Measurements from ENCODE around the gene SIK2.

Gene SIK2

DNA sequence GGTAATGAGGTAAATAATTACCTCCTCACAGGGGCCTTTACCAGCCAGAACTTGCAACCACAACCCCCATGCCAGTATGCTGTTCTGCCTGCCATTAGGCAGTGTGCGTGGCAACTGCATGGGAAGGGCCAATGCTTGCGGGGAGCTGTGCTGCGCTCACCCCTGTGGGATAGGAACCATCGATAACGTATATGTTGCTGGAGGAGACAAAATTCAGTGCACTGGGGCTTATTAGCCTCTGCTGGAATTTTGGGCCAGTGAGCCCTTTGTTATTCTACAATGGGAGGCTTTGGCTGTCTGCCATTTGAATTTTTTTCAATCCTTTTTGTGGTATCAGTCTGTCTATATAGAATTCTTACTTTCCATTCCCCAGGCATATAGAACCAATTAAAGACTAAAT is 116.6 kb downstream of the SIK2 start:
- H3K4me3 ChIP-seq (ENCODE audit: low read depth, low read length), result no peak overlapping the region
- TF ChIP-seq, protein P1, sequence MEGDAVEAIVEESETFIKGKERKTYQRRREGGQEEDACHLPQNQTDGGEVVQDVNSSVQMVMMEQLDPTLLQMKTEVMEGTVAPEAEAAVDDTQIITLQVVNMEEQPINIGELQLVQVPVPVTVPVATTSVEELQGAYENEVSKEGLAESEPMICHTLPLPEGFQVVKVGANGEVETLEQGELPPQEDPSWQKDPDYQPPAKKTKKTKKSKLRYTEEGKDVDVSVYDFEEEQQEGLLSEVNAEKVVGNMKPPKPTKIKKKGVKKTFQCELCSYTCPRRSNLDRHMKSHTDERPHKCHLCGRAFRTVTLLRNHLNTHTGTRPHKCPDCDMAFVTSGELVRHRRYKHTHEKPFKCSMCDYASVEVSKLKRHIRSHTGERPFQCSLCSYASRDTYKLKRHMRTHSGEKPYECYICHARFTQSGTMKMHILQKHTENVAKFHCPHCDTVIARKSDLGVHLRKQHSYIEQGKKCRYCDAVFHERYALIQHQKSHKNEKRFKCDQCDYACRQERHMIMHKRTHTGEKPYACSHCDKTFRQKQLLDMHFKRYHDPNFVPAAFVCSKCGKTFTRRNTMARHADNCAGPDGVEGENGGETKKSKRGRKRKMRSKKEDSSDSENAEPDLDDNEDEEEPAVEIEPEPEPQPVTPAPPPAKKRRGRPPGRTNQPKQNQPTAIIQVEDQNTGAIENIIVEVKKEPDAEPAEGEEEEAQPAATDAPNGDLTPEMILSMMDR (IDR thresholded peaks at IDR 0.05; ENCODE audit: low read depth, low read length, missing control alignments), result no peak
- DNase-seq (ENCODE audit: low read depth), result no peak
- in situ Hi-C loops (cut with HindIII; ENCODE audit: low sequenced_read_pairs), result no loop called here

DNA sequence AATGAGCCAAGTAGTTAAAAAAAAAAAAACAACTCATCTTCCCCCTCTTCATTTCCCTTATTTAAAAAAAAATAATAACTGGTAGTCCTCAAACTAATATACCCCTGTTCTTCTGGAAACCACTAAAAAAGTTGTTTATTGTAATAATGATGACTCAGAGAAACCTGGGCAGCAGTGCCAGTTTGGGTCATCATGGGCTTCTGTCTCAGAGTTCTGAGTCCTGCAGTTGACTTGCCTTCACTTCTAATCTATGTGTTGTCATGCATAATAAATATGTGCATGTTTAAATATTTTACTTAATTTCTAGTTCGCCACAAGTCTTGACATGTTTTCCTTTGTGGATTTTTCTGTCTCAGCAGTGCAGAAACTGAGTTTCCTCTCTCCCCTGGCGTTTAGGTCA is 117.1 kb downstream of the SIK2 start:
- DNase-seq (ENCODE audit: low read depth), result no peak
- no peak overlapping the region for H3K4me3 ChIP-seq (ENCODE audit: low read depth, low read length)
- in situ Hi-C loops (cut with HindIII; ENCODE audit: low sequenced_read_pairs), result no loop called here
- TF ChIP-seq, protein P1 (IDR thresholded peaks at IDR 0.05; ENCODE audit: low read depth, low read length, missing control alignments), result no peak

DNA sequence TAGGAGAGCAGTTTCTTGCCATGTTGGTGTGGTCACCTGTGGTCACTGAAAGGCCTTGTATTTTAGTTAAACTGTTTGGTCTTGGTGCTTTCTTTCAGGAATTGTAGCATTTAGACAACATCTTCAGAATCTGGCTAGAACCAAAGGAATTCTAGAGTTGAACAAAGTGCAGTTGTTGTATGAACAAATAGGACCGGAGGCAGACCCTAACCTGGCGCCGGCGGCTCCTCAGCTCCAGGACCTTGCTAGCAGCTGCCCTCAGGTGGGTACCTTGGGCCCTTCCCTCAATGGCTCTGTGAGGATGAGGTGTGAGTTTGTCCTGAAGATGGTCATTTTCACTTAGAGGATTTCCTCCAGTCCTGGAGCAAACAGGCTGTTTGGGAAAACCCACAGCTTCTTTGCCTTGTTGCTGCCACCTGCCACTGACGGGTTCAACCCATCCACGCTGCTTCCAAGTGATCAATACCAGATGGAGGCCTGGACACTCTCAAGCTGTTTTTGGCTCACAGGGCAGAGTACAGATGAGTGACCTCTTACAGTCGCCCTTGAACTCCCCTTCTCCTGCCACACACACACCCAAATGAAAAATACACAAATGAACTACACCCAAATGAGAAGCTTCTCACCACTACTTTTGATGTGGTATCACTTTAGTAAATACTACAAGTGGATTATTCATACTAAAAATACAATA is 118.7 kb downstream of the SIK2 start:
- TF ChIP-seq, protein P1 (IDR thresholded peaks at IDR 0.05; ENCODE audit: low read depth, low read length, missing control alignments), result no peak
- no peak overlapping the region for H3K4me3 ChIP-seq (ENCODE audit: low read depth, low read length)
- DNase-seq (ENCODE audit: low read depth), result no peak
- in situ Hi-C loops (cut with HindIII; ENCODE audit: low sequenced_read_pairs), result no loop called here

DNA sequence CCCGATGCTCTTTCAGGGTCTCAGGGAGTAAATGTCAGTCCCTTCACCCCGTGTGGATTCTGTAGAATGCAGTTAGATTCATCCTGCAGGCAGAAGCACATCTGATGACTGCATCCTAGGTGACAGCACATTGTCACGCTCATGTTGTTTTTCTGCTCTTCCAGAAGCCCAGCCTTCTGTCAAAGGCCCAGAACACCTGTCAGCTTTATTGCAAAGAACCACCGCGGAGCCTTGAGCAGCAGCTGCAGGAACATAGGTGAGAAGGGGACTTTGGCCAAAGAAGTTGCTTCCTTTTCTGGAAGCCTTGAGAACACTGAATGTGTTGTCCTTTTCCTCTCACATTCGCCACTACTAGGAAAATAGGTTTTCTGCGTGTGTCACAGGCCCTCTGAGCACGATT is 120.3 kb downstream of the SIK2 start:
- TF ChIP-seq, protein P1 (IDR thresholded peaks at IDR 0.05; ENCODE audit: low read depth, low read length, missing control alignments), result no peak
- DNase-seq (ENCODE audit: low read depth), result no peak
- in situ Hi-C loops (cut with HindIII; ENCODE audit: low sequenced_read_pairs), result no loop called here
- H3K4me3 ChIP-seq (ENCODE audit: low read depth, low read length), result no peak overlapping the region

DNA sequence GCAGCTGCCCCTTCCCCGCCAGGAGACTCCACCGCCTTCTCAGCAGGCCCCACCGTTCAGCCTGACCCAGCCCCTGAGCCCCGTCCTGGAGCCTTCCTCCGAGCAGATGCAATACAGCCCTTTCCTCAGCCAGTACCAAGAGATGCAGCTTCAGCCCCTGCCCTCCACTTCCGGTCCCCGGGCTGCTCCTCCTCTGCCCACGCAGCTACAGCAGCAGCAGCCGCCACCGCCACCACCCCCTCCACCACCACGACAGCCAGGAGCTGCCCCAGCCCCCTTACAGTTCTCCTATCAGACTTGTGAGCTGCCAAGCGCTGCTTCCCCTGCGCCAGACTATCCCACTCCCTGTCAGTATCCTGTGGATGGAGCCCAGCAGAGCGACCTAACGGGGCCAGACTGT is 121.3 kb downstream of the SIK2 start:
- no peak overlapping the region for H3K4me3 ChIP-seq (ENCODE audit: low read depth, low read length)
- in situ Hi-C loops (cut with HindIII; ENCODE audit: low sequenced_read_pairs), result no loop called here
- no peak for DNase-seq (ENCODE audit: low read depth)
- TF ChIP-seq, protein P1 (IDR thresholded peaks at IDR 0.05; ENCODE audit: low read depth, low read length, missing control alignments), result no peak

DNA sequence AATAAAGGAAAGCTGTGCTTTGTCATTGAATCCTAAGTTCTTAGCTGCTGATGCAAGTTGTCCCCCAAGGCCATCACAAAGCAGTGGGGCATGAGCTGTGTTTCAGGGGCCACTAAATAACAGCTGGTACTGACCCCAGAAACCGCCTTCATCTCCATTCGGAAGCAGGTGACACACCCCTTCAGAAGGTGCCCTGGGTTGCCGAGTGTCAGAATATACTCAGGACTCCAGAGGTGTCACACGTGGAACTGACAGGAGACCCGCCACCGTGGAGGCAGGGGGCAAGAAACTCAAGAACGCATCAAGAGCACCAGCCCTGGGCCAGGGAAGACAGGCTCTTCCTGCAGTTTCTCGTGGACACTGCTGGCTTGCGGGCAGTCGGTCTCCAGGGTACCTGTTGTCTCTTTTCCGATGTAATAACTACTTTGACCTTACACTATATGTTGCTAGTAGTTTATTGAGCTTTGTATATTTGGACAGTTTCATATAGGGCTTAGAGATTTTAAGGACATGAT is 122.4 kb downstream of the SIK2 start:
- no peak overlapping the region for H3K4me3 ChIP-seq (ENCODE audit: low read depth, low read length)
- in situ Hi-C loops (cut with HindIII; ENCODE audit: low sequenced_read_pairs), result no loop called here
- TF ChIP-seq, protein P1 (IDR thresholded peaks at IDR 0.05; ENCODE audit: low read depth, low read length, missing control alignments), result no peak
- DNase-seq (ENCODE audit: low read depth), result no peak

Measured in astrocyte of the cerebellum (primary cell).